HUDEP-2 (cell line): Measurements from ENCODE around the gene POTEJ.
"Not testable (repeated sequence)": the region's sequence is repeated elsewhere in the genome, so short reads cannot be mapped to it uniquely, and the experiment has no call there.

Experiments
- DNase-seq, 76 experiments: peaks; one replicate each; lab custom pipeline; 2025; ENCODE audit not compliant: unreplicated experiment in 76 of 76; lab: John Stamatoyannopoulos, UW

The POTEJ gene

GRCh38 chr2:130599926-130600325 is 11.3 kb upstream of the POTEJ start:
- DNase-seq = not testable (repeated sequence)

GRCh38 chr2:130601648-130602302 is 9.5 kb upstream of the POTEJ start:
- not testable (repeated sequence) for DNase-seq

- DNase-seq = not testable (repeated sequence)
Observed at GRCh38 chr2:130608276-130609001, 2.8 kb upstream of the POTEJ start.

- not testable (repeated sequence) for DNase-seq
Observed at GRCh38 chr2:130609002-130609920, 2.0 kb upstream of the POTEJ start.

- not testable (repeated sequence) for DNase-seq
Observed at GRCh38 chr2:130610486-130610885, 754 bp upstream of the POTEJ start.

GRCh38 chr2:130628784-130629475 is 17.7 kb downstream of the POTEJ start:
- not testable (repeated sequence) for DNase-seq

- not testable (repeated sequence) for DNase-seq
Observed at GRCh38 chr2:130638973-130639372, 27.7 kb downstream of the POTEJ start.

GRCh38 chr2:130641688-130642087 is 30.4 kb downstream of the POTEJ start:
- DNase-seq = not testable (repeated sequence)

GRCh38 chr2:130649285-130649684 is 38.0 kb downstream of the POTEJ start:
- DNase-seq = not testable (repeated sequence)

- DNase-seq = not testable (repeated sequence)
Observed at GRCh38 chr2:130664506-130664905, 53.3 kb downstream of the POTEJ start.

GRCh38 chr2:130665596-130665995 is 54.4 kb downstream of the POTEJ start:
- DNase-seq = not testable (repeated sequence)

- not testable (repeated sequence) for DNase-seq
Observed at GRCh38 chr2:130667516-130667915, 56.3 kb downstream of the POTEJ start.

GRCh38 chr2:130670026-130670745 is 58.9 kb downstream of the POTEJ start:
- not testable (repeated sequence) for DNase-seq

GRCh38 chr2:130692041-130692770 is 81.0 kb downstream of the POTEJ start:
- not testable (repeated sequence) for DNase-seq

GRCh38 chr2:130693474-130693873 is 82.2 kb downstream of the POTEJ start:
- not testable (repeated sequence) for DNase-seq

- DNase-seq = not testable (repeated sequence)
Observed at GRCh38 chr2:130703250-130703649, 92.0 kb downstream of the POTEJ start.
